Measurements from ENCODE around the gene SELENOT.
"Not testable (repeated sequence)": the region's sequence is repeated elsewhere in the genome, so short reads cannot be mapped to it uniquely, and the experiment has no call there.

The SELENOT gene

DNA sequence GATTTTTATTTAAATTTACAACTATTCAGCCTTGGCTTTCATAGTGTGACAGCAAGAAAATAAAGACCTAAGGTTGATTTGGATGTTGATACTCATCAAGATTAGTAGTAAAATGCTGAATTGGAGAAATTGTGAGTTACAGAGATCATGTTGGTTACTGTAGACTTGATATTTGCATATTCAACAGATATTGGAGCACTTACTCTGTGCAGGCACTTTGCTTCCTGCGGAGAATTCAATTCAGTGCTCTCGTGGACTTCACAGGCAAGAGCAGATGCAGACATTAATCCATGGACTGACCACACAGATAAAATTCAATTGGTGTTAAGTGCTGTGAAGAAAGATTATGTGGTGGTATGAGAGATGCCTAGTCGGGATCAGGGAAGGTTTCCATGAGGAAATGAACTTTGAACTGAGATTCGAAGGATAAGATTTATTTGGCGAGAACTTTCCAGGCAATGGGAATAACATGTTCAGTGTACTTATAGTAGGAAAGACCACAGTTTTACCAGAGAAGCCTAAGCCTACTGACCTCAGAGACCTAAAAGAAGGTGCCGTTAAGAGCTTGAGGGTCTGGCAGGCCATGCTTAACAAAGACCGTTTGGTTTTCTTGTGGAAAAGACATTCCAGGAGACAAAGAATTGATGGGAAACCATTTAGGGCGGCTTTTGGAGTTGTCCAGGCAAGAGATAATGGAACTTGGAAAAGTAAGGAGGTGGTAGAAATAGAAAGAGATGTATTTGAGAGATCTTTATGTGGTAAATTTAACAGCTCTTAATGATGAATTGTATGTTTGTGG lies 4.3 kb downstream of the SELENOT start:
- no peak for DNase-seq (ENCODE audit: low read depth)

DNA sequence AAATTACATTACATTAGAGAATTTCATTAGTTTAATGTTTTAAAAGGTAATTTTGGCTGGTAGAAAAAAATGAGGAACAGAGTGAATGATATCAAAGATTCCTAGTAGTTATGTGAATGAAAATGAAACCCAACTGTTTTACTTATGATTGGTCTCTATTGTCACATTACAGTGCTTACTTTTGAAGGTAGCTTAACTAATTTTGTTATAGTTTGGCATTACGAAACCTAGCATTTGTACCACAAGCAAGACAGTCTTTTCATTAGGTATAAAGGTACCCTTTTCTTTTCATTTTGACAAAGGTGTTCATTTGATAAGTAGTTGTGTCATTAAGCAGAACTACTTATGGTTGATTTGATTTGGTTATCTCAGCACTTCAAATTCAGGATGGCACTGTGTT lies 6.9 kb downstream of the SELENOT start:
- DNase-seq (ENCODE audit: low read depth), result no peak

DNA sequence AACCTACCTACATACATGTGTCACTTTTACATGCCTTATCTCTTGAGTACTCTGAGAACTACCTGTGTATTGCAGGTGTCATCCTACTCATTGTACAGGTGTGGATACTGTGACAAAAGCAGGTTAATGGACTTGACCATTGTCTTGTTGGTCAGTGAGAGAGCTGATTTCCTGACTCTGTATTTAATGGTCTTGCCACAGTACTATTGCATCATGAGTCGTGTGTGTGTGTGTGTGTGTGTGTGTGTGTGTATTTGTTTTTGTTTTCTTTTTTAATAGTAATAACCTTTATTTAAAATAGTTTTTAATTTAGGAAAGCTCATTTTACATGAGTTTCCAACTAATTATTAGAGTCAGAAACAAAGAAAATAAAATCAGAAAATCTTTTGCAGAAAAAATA lies 7.7 kb downstream of the SELENOT start:
- DNase-seq (ENCODE audit: low read depth), result no peak

DNA sequence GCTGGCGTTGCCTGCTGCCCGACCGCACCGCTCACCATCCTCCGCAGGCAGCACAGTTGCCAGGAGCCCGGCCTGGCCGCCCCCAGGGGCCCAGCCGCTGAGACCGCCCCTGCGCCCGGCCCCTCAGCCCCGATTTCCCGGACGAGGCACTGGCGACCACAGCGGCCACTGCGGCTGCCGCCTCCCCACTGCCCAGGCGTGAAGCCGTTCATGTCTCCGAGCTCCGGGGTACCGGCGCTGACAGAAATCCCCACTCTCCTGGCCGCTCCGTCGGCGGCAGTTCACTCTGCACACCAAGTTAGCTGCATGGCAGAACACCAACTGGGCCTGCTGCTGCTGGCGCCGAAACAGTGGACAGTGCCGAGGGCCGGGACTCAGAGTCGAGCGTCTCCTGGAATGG lies 8.5 kb downstream of the SELENOT start:
- no peak for DNase-seq (ENCODE audit: low read depth)

DNA sequence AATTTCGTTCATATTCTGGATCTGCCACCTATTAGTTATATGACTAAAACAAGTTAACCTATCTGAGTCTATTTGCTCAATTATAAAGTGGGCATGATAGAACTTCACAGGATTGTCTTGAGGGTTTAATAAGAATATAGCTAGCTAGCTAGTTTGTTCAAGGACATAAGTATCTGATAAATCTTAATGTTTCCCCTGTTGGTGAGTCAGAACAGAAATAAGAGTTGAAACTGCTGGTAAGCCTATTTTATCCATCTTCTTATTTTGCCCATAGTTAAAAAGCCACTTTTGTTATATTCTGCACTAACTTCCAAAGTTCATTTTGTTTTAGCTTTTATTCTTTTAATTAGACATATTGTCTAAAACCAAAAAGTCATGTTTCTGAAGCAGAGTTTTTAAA lies 9.4 kb downstream of the SELENOT start:
- no peak for DNase-seq (ENCODE audit: low read depth)

DNA sequence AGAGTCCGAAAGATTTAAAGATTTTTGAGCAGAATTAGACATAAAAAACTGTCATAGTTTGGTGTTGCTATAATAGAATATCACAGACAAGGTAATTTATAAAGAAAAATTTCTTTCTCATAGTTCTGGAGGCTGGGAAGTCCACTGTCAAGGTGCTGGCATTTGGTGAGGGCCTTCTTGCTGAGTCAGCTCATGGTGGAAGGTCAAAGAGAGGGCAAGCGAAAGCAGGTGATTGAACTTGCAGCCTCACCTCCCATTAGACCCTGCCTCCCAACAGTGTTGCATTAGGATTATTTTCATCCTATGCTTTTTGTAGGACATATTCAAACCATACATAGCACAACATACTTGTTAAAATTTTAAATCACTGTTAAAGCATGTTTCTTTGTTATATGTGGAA lies 9.9 kb downstream of the SELENOT start:
- DNase-seq (ENCODE audit: low read depth), result no peak

DNA sequence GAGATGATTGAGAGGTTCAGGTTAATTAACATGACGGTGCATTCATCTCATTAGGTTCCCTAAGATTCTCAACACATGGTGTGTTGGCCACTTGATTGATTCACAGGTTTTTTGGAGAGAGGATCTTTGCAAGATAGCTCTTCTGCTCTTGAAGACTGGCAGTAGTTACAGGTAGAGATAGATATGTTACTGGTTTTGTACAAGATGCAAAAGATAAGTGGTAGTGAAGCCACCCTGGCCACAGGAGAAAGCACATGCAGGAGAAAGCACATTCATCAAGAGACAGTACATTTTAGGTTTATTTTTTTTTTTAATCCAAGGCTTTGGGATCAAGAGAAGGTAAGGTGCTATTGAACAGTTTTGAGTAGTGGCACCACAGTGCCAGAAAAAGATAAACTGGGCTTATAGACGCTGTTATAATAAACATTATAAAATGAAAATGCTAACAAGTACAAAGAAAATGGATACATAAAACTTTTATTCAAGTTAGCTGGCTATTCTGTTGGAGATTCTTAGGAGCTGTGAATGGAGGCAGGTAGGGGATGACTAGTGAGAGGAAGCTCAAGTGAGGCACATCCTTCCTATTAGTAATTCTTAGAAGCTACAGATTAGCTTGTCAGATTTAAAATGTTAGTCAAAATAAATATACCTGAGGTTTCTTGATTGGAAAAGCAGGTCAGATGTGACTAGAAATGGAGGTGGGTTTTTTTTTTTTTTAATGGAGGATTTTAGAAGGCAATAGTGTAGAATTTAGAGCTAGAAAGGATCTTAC lies 10.8 kb downstream of the SELENOT start:
- no peak for DNase-seq (ENCODE audit: low read depth)

DNA sequence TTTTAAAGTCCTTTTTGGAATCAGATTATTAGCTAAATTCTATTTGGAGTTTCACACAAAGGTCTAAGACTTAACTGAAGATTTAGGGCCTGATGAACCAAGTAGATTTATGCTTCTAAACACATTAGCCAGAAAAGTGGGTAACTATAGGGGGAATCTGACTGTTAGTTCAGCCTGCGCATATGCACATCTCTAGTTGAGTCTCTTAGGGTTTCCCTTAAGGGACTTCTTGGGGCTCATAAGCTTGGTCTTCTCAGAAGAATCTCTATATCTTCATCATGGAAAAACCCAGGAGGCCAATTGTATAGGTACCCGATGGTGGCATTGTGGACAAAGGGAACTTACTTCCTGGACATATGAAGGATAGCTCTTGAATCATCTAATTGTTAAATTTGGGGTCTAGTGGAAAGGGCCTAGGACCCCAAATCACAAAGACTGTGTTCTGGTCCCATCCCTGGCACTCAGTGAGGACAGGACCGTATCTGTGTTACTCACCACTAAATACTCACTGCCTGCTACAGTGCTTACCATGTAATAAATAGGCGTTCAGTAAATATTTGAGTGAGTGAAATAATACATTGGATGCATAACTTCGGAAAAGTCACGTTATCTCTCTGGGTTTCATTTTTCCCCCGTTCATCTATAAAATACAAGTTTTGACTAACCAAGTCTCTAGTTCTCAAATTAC lies 17.0 kb downstream of the SELENOT start:
- no peak for DNase-seq (ENCODE audit: low read depth)

DNA sequence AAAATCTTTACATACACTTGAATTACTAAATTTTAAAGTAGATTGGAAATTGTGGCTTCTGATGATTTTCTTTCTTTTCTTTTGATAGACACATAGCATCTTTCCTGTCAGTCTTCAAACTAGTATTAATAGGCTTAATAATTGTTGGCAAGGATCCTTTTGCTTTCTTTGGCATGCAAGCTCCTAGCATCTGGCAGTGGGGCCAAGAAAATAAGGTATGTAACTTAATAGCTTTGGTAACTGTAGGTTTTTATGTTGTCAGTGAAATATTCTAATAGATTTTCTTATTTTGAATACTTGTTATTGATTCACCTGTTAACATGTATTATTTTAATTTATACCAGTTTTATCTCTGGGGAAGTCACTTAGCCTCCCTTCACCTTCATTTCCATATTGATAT lies 19.8 kb downstream of the SELENOT start:
- DNase-seq (ENCODE audit: low read depth), result not testable (repeated sequence)

DNA sequence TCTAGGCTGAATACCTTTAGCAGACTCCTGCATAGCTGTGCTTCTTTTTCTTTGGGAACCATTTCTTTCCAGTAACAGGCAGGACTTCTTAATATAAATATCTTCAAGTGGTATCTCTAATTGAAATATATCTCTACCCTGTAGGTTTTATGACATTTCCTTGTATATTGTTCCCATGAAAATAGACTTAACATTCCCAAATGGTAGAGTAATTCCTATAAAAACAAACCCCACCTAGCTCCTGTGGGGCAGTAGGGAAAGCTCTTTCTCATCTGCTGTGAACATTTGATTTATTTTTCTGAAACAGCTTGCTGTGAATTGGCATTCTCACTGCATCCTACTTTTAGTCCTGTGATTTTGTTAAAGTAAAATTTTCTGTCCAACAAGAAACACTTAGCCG lies 20.8 kb downstream of the SELENOT start:
- DNase-seq (ENCODE audit: low read depth), result no peak

DNA sequence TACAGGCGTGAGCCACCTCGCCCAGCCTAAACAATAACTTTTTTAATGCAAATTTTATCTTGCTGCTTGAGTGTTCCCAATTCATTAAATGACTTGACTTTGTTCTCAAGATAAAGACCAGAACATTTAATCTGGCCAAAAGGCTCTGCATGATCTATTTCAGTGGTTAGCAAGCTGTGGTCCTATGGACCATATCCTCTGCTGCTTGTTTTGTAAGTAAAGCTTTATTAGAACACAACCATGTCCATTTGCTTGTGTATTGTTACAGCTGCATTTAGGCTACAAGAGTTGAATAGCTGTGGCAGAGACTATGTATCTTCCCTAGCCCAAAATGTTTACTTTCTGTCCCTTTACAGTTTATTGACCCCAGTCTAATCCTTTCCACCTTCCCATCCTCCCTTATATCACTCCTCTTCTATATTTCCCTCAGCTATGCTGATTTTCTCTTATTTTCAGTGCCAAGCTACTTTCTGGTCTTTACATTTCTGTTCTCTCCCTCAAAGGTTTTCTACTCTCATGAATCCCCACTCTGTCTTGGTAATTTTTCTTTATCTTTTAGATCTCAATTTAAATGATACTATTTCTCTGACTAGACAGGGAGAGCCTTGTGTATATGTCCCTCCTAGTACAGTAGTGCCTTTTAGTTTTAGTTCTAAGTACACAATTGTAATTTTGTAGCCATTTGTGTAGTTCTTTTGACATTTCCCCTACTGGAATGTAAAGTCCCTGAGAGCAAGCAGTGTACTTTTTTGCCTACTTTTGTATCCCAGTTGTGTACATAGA lies 23.2 kb downstream of the SELENOT start:
- DNase-seq (ENCODE audit: low read depth), result no peak

DNA sequence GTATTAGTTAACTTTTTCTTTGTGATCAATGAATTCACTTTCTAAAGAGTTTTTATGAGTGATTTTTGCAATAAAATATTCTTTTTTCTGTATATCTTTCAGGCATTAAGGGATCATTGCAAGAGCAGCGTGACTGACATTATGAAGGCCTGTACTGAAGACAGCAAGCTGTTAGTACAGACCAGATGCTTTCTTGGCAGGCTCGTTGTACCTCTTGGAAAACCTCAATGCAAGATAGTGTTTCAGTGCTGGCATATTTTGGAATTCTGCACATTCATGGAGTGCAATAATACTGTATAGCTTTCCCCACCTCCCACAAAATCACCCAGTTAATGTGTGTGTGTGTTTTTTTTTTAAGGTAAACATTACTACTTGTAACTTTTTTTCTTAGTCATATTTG lies 24.4 kb downstream of the SELENOT start:
- no peak for DNase-seq (ENCODE audit: low read depth)

DNA sequence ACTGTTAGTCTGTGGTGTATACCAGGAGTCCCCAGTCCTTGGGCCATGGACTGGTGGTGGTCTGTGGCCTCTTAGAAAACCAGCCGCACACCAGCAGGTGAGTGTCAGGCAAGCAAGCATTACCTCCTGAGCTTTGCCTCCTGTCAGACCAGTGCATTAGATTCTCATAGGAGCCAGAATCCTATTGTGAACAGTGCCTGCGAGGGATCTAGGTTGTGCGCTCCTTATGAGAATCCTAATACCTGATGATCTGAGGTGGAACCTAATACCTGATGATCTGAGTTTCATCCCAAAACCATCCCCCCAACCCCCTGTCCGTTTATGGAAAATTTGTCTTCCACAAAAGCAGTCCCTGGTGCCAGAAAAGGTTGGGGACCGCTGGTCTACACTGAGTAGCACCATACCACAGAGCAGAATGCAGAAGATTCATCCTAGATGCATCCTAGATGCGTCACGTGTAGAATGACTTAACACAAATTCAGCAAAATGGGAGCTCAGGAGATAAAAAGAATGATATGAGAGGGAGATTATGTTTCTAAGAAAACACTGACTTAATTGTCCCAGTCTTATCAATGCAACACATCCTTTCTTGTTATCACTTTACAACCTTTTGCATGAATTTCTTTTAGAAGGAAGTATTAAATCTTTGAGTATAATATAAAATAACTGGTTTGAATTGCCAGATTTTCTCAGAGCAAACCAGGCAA lies 28.5 kb downstream of the SELENOT start:
- DNase-seq (ENCODE audit: low read depth), result no peak

DNA sequence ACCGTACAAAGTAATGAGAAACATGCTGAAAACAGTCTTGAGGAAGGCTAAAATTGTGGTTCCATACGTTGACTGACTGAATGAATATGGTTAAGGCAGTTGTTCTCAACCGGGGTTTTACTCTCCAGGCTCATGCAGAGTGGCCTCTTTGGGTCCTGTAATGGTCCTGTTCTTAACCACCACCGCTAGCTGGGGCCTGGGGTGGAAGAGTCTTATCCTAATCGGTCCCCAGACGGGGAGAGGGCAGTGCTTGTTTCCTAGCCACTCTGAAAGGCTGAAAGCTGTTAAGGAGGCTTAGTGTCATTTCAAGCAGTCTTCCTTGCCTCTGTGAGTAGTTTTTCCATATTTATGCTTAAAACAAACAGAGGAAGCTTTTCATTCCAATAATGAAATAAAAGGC lies 32.0 kb downstream of the SELENOT start:
- DNase-seq (ENCODE audit: low read depth), result no peak

DNA sequence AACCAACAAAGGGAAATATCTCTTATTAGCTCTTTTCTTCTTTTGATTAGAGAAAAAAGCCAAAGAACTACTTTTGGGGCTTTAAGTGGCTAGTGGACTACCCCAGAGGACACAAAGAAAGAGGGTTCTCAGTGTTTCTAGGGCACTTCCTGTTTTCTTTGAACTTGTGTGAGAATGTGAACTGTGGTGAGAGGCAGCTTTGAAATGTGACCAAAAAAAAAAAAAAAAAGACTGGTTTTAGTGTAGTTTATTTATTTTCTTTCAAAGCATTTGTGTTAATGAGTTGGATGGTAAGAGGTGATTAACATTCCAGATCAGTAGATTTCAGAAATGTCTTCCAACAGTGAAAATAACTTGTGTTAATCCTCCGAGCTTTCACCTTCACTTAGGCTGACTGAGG lies 32.4 kb downstream of the SELENOT start:
- no peak for DNase-seq (ENCODE audit: low read depth)

DNA sequence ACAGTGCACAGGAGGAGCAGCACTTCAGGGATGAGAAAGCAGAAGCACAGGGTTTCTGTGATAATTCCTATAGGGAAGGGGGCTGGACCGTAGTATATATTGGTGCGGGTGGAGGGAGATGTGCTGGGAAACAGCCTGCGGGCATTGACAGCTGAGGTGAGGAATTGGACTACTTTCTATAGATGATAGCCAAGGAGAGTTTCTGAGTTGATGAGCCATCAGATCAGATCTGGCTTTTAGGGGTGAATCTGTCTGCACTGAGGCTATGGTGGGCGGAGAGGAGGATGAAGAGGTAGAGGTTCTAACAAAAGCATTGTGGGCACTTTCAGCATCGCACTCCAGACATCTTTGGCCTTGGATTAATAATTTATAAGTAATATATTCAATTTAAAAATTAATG lies 33.1 kb downstream of the SELENOT start:
- DNase-seq (ENCODE audit: low read depth), result no peak

DNA sequence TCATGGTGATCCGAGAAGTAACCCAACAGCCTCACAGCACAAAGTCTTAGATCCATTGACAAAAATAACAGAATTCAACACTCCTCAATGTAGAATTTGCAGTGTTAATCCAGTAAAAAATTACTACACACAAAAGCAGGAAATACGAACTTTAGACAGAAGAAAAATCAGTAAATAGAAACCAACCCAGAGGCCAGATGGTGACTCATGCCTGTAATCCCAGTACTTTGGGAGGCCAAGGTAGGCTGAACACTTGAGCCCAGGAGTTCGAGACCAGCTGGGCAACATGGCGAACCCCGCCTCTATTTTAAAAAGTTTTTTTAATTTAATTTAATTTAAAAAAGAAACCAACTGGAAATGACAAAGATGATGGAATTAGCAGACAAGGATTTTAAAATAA lies 36.1 kb downstream of the SELENOT start:
- no peak for DNase-seq (ENCODE audit: low read depth)

DNA sequence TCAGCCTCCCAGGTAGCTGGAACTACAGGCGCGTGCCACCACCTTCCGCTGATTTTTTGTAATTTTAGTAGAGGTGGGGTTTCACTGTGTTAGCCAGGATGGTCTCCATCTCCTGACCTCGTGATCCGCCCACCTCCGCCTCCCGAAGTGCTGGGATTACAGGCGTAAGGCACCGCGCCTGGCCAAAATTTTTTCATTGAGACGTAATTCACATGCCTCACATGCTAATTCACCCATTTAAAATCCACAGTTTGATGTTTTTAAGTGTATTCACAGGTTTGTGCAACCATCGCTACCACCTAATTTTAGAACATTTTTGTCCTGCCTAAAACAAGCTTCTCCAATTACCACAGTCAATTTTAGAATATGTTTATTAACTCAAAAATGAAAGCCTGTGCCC lies 37.1 kb downstream of the SELENOT start:
- no peak for DNase-seq (ENCODE audit: low read depth)

DNA sequence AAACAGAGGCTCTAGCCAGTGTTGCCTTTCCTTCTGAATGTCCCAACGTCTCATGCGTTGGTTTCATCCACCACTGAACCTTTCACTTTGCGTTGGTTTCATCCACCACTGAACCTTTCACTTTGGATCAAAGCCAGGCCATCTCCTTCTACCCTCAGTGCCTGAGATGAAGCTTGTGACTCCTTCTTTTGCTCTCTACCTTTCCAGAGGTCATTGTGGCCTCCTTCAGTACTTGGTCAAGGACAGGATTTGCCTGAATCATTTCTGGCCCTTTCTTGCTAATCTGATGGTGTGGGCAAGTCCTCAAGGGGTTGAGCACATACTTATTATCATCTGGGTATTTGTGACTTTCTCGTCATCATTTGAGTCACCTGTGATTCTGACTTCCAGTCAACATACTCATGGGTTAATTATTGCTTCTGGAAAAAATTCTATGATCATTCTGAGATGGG lies 50.0 kb downstream of the SELENOT start:
- no peak for DNase-seq (ENCODE audit: low read depth)

DNA sequence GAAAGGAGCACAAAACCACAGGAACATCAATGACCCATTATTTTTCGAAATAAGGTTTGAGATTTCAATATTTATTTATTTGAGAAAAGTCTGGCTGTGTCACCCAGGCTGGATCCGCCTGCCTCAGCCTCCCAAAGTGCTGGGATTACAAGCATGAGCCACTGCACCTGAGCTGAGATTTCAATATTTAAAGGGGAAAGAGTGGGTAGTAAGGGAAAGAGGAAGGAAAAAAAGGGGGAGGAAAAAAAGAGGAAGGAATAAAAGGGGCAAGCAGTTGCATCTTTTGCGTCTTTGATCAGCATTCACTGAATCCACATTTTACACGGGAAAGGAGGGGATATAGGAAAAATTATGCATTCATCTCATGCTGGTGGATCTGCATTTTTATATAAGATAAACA lies 53.2 kb downstream of the SELENOT start:
- DNase-seq (ENCODE audit: low read depth), result no peak

DNA sequence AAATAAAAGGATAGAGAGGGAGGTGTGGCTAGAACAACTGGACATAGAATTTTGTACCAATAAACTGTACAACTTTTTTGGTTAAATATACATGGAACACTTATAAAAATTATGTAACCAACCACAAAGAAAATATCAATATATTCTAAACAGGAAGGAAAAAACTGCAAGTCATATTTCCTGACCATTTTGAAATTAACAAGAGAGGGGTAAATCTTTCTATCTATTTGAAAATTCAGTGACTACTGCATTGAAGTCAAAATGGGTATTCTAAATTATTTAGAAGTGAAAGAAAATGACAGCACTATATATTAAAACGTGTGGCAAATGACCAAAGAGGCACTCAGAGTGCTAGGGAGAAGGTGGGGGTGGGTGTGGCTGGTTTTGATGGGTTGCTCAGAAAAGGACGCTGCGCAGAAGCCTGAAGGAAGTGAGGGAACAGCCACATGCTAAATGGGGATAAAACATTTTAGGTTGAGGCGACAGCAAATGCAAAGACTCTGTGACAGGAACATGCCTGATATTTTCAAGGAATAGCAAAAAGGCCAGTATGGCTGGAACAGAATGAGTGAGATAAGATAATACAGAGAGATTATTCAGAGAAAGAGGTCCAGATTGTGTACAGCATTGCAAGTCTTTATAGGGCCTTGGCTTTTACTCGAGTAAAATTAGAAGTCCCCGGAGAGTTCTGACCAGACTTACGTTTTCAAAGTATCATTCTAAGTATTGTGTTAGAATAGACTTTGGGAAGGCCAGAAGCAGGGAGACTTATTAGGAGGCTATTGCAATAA lies 59.5 kb downstream of the SELENOT start:
- DNase-seq (ENCODE audit: low read depth), result no peak
